Testis (tissue), 3 donors: ENCODE data around the gene ELL2. TPM values are rescaled to one million over a fixed set of nuclear protein-coding genes. Genes with fewer than 3 reads are reported as not detected.
"Not testable (repeated sequence)": the region's sequence is repeated elsewhere in the genome, so short reads cannot be mapped to it uniquely, and the experiment has no call there.

Source experiments
- DNase-seq: peaks from one replicate; pipeline ENCODE4 v3.0.0-alpha.2; 2019
- H3K27ac ChIP-seq, 2 donors: fragments of 200-600 bp; sonication (generic); one replicate each; pipeline ENCODE4 v1.5.1; 2019
- H3K27me3 ChIP-seq: fragments of 200-600 bp; sonication (generic); one replicate; pipeline ENCODE4 v1.5.1; 2019
- H3K36me3 ChIP-seq: fragments of 200-600 bp; sonication (generic); one replicate; pipeline ENCODE4 v1.5.1; 2017; ENCODE audit warnings: low read depth; ENCODE audit errors: missing control alignments
- H3K4me1 ChIP-seq: fragments of 200-600 bp; sonication (generic); one replicate; pipeline ENCODE4 v1.5.1; 2019
- H3K4me3 ChIP-seq, 2 donors: fragments of 200-600 bp; sonication (generic); one replicate each; pipeline ENCODE4 v1.5.1; 2017 to 2019
- H3K9me3 ChIP-seq: fragments of 200-600 bp; sonication (generic); one replicate; pipeline ENCODE4 v1.5.1; 2017
- POLR2A ChIP-seq: fragments of 450-650 bp; IDR thresholded peaks from one replicate; pipeline ENCODE4 v1.6.1; 2017; ENCODE audit warnings: antibody characterized with exemption, mild to moderate bottlenecking, moderate library complexity
- WGBS, 2 donors: methylation state at CpG; one replicate each; pipeline ENCODE4 v1.1.5; 2018; 5-methylcytosine and 5-hydroxymethylcytosine counted together
- intact Hi-C: fragments of 100-400 bp; cut with DNase I; formaldehyde crosslinking; loops from one replicate; pipeline ENCODE4 v1.15.1; 2023; ENCODE audit warnings: low total_unique reads
- polyA plus RNA-seq: library from polyadenylated mRNA; stranded (reverse); fragments of 350-450 nt; fragmentation: Illumina TruSeq; extraction: RNeasy Lipid Tissue Mini Kit (QIAGEN cat#74804); gene quantifications from one replicate; pipeline ENCODE4 v1.2.3, GENCODE V29; 2014; ENCODE audit warnings: low read depth, low replicate concordance; ENCODE audit not compliant: insufficient read depth
- total RNA-seq, 2 donors: library from RNA; depleted of rRNA; stranded (reverse); fragments of >200 nt; gene quantifications; one replicate each; pipeline ENCODE4 v1.2.3, GENCODE V29; 2016
- TF ChIP-seq, protein P1 (sequence below), 3 experiments: fragments of 450-650 bp in 2 of 3; fragments of 200-600 bp in 1 of 3; sonication (generic) in 1 of 3; IDR thresholded peaks; one replicate each; pipeline ENCODE4 v1.5.1; 2016 to 2019; ENCODE audit warnings: antibody characterized with exemption in 3 of 3, mild to moderate bottlenecking in 2 of 3, moderate library complexity in 1 of 3

Gene ELL2
- total and polyA plus RNA-seq, 3 donors from 2014 or later = 32.1 to 87.3 (median 78.9) TPM

DNA sequence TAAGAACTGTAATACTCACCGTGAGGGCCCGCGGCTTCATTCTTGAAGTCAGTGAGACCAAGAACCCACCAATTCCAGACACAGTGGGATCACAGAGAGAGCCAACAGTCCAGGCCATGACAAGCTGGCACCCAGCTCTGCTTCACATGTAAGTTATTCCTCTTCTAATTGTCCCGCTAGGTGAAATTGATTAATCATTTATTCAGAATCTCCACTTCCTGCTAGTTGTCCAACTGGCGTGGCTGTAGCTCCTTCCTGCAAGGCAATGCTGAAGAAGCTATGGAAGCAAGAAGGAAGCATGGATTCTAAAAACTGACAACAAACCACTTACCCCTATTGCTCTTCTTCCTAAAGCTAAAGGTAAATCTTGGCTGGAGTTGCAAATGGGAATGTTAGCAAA, 109.1 kb downstream of the ELL2 start:
- H3K27me3 ChIP-seq = no peaks in the 10 kb centered on the region
- no peak overlapping the region for H3K4me3 ChIP-seq
- H3K4me1 ChIP-seq = peaks cover 26% of the 10 kb centered on the region
- H3K9me3 ChIP-seq = no peaks in the 10 kb centered on the region
- 85 to 93% methylated on average over 5 of the region's 5 CpGs for WGBS, 2 donors
- no peaks in the 10 kb centered on the region for H3K36me3 ChIP-seq
- intact Hi-C loops = no loop called here
- TF ChIP-seq, protein P1, sequence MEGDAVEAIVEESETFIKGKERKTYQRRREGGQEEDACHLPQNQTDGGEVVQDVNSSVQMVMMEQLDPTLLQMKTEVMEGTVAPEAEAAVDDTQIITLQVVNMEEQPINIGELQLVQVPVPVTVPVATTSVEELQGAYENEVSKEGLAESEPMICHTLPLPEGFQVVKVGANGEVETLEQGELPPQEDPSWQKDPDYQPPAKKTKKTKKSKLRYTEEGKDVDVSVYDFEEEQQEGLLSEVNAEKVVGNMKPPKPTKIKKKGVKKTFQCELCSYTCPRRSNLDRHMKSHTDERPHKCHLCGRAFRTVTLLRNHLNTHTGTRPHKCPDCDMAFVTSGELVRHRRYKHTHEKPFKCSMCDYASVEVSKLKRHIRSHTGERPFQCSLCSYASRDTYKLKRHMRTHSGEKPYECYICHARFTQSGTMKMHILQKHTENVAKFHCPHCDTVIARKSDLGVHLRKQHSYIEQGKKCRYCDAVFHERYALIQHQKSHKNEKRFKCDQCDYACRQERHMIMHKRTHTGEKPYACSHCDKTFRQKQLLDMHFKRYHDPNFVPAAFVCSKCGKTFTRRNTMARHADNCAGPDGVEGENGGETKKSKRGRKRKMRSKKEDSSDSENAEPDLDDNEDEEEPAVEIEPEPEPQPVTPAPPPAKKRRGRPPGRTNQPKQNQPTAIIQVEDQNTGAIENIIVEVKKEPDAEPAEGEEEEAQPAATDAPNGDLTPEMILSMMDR (IDR thresholded peaks at IDR 0.05) = no peak
- TF ChIP-seq POLR2A = no peak
- no peak for DNase-seq
- no peak overlapping the region for H3K27ac ChIP-seq

DNA sequence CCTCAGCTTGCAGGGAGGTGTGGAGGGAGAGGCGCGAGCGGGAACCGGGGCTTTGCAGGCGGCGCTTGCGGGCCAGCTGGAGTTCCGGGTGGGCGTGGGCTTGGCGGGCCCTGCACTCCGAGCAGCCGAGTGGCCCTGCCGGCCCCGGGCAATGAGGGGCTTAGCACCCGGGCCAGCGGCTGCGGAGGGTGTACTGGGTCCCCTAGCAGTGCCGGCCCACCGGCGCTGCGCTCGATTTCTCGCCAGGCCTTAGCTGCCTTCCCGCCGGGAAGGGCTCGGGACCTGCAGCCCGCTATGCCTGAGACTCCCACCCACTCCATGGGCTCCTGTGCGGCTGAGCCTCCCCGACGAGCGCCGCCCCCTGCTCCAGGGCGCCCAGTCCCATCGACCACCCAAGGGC, 110.5 kb downstream of the ELL2 start:
- WGBS, 2 donors = 68 to 82% methylated on average over 12 to 34 of the region's 34 CpGs
- H3K27me3 ChIP-seq, H3K36me3 ChIP-seq, H3K27ac ChIP-seq, H3K9me3 ChIP-seq, intact Hi-C loops, DNase-seq: not testable (repeated sequence)
- H3K4me1 ChIP-seq = peaks cover 14% of the 10 kb centered on the region
- peak overlapping the region in 1 of 2 donors; percentile 36 for H3K4me3 ChIP-seq

DNA sequence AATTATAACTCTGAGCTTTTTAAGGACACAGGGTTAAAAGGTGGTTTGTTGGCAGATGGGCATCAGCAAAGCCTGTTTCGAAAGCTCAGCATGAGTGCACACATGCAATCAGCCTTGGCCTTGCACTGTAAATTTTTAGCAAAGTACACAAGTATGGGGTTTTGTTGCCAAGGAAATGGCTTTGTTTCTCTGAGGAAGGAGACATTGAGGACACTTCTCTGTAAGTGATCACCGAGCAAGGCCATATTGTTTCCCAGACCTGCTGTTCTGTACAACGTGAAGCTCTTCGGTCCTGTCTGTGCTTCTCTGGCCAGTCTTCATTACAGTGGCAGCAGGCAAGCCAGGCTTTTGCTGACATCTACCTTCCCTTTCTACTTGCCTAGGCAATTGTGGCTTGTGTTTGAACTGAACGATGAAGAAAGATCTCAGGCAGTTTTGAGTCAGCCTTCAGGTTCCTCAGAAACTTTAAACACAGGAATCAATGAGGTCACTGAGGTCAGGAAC, 111.2 kb downstream of the ELL2 start:
- peak overlapping the region in 1 of 2 donors; percentile 1 for H3K27ac ChIP-seq
- no peaks in the 10 kb centered on the region for H3K36me3 ChIP-seq
- H3K27me3 ChIP-seq = no peaks in the 10 kb centered on the region
- intact Hi-C loops = no loop called here
- H3K4me3 ChIP-seq = no peak overlapping the region
- peaks cover 14% of the 10 kb centered on the region for H3K4me1 ChIP-seq
- no peak for DNase-seq
- TF ChIP-seq, protein P1 (IDR thresholded peaks at IDR 0.05) = no peak
- 45 to 54% methylated on average over 5 of the region's 5 CpGs for WGBS, 2 donors
- no peaks in the 10 kb centered on the region for H3K9me3 ChIP-seq

DNA sequence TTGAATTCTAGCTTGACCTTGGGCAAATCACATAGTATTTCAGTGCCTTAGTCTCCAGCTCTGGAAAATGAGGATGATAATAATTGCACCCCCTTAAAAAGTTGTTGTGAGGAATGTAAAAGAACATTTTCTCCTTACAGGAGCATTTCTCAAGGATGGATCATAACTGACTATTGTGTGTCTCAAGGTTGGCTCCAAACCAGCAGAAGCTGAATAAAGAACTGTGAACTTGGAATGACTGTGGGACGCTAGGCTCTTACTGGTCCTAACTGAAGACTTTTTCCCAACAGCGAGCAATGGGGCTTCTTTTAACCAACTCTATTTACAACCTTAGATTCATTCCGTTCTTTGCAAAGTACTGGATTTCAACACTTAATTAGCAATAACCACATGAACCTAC, 113.0 kb downstream of the ELL2 start:
- TF ChIP-seq, protein P1 (IDR thresholded peaks at IDR 0.05) = no peak
- TF ChIP-seq POLR2A = no peak
- H3K27ac ChIP-seq = peak overlapping the region; percentile 72 to 81
- H3K4me3 ChIP-seq = no peak overlapping the region
- H3K9me3 ChIP-seq = no peaks in the 10 kb centered on the region
- DNase-seq = peak; percentile 70
- no peaks in the 10 kb centered on the region for H3K36me3 ChIP-seq
- WGBS, 2 donors = 42 to 47% methylated on average over 3 of the region's 3 CpGs
- no peaks in the 10 kb centered on the region for H3K27me3 ChIP-seq
- intact Hi-C loops = loop anchor here (5.0 to 10.0 kb wide), 3 partner anchors 66 to 204 kb away; partner anchors contain the start of gene RFESD
- peaks cover 14% of the 10 kb centered on the region for H3K4me1 ChIP-seq

DNA sequence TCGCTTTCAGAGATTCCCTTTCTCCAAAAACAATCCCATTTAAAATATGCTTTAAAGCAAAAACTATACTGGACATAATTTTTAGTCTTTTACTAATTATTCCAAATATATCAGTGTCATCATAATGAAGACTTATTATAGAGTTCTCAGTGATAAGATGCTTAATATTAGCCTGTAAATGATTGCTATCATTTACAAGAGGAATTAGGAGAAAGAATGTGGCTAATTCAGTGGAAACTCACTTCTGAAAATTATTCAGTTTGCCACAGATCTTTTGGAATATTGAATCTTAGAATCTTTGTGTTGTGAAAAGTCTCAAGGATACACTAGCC, 114.4 kb downstream of the ELL2 start:
- intact Hi-C loops = loop anchor here (5.0 to 10.0 kb wide), 3 partner anchors 65 to 202 kb away; partner anchors contain the start of gene RFESD
- Histone ChIP-seq H3K9me3 (no peaks in the 10 kb centered on the region), H3K36me3 (no peaks in the 10 kb centered on the region), H3K27me3 (no peaks in the 10 kb centered on the region), H3K4me1 (peaks cover 14% of the 10 kb centered on the region), H3K27ac (no peak overlapping the region), H3K4me3 (no peak overlapping the region)
- WGBS, 2 donors = 5 to 15% methylated on average over 1 of the region's 1 CpG
- TF ChIP-seq POLR2A = no peak
- TF ChIP-seq, protein P1 (IDR thresholded peaks at IDR 0.05) = no peak
- no peak for DNase-seq
